Measurements from ENCODE around the gene IPO11. TPM values are rescaled to one million over a fixed set of nuclear protein-coding genes. Genes with fewer than 3 reads are reported as not detected.

The IPO11 gene
- total and polyA plus RNA-seq, 2 of the 4 experiments (the other 2 are of a cell fraction): 12.6 to 40.0 TPM

DNA sequence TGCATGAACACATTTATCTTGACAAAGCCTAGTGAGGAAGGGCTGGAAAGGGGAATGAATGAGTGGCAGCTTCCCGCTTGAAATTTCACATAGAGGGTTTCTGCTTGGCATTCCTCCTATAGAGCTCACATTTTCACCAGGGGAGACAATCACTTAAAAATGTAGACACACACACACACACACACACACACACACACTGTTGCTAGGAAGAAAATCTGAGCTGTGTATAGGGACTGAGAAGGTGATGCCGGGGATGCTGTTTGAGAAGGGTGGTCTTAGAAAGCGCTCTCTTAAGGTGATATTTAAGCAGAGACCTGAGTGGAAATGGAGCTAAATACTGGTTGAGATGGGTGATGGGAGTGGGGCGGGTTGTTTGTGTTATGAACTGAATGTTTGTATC, 236.5 kb downstream of the IPO11 start:
- H4K8ac ChIP-seq (ENCODE audit: low read depth in 2 of 2, low read length in 2 of 2): no peak overlapping the region
- ChIA-PET CTCF (no interaction called here), POLR2A (ENCODE audit: unreplicated experiment) (no interaction called here)
- H3K4ac ChIP-seq (ENCODE audit: low read depth, low read length): no peak overlapping the region
- H3K56ac ChIP-seq (ENCODE audit: extremely low read depth, insufficient read depth, low read length): no peak overlapping the region
- no peak for ATAC-seq (ENCODE audit: low read depth)
- no peak overlapping the region for H2BK15ac ChIP-seq (ENCODE audit: low read depth, low read length)
- H3K4me1 ChIP-seq (ENCODE audit: control insufficient read depth, insufficient read depth, low read length): no peaks in the 10 kb centered on the region
- no peak overlapping the region for H3K9ac ChIP-seq (ENCODE audit: low read depth, low read length)
- H3K4me2 ChIP-seq (ENCODE audit: low read depth, low read length): no peak overlapping the region
- dilution Hi-C loops (cut with HindIII; ENCODE audit: low sequenced_read_pairs, unreplicated experiment) (no loop called here), in situ Hi-C loops (cut with MboI; ENCODE audit: low sequenced_read_pairs) (no loop called here), intact Hi-C loops (cut with micrococcal nuclease) (no loop called here)
- H2BK120ac ChIP-seq (ENCODE audit: low read depth, low read length): no peak overlapping the region
- H2AFZ ChIP-seq (replicated peaks; ENCODE audit: low read length, poor library complexity): no peak overlapping the region
- BruUV-seq (replicated peaks): no TSS peak
- no peaks in the 10 kb centered on the region for H3K36me3 ChIP-seq (ENCODE audit: control insufficient read depth, insufficient read depth, low read length)
- no peak overlapping the region for H3K18ac ChIP-seq (ENCODE audit: low read depth, low read length)
- no peak overlapping the region for H3K4me3 ChIP-seq (ENCODE audit: insufficient read depth, low read depth, low read length)
- no peak overlapping the region for H2AK9ac ChIP-seq (replicated peaks; ENCODE audit: low read depth, low read length, poor library complexity)
- H2BK20ac ChIP-seq (ENCODE audit: low read depth, low read length): no peak overlapping the region
- WGBS, 2 experiments (ENCODE audit: extremely low coverage in 2 of 2, insufficient read length in 1 of 2): no CpG with 5 or more reads among the region's 4 CpGs
- H2AK5ac ChIP-seq (ENCODE audit: low read depth, low read length): no peak overlapping the region
- TF ChIP-seq CEBPB (IDR thresholded peaks at IDR 0.05; ENCODE audit: low read depth, low read length): no peak
- H3K27ac ChIP-seq (ENCODE audit: insufficient read depth, low read length): no peak overlapping the region
- H3K9me3 ChIP-seq (ENCODE audit: control insufficient read depth, insufficient read depth, low read length): no peaks in the 10 kb centered on the region
- no peaks in the 10 kb centered on the region for H4K20me1 ChIP-seq (ENCODE audit: insufficient read depth, low read length)
- H3K79me1 ChIP-seq (ENCODE audit: low read depth in 1 of 2, low read length in 2 of 2): no peaks in the 10 kb centered on the region
- no peak for DNase-seq
- H3K9me1 ChIP-seq (ENCODE audit: insufficient read depth, low read length): no peaks in the 10 kb centered on the region; the same call in 1 of the 2 replicates
- no peaks in the 10 kb centered on the region for H3K27me3 ChIP-seq (ENCODE audit: control insufficient read depth, insufficient read depth, low read length)
- H4K91ac ChIP-seq (ENCODE audit: insufficient read depth, low read depth, low read length): no peak overlapping the region
- H4K5ac ChIP-seq (ENCODE audit: low read depth, low read length): no peak overlapping the region
- H2BK5ac ChIP-seq (ENCODE audit: low read depth, low read length, poor library complexity, severe bottlenecking): no peak overlapping the region
- no peak overlapping the region for H3K14ac ChIP-seq (replicated peaks; ENCODE audit: low read depth, low read length)
- no peak overlapping the region for H3K23ac ChIP-seq (ENCODE audit: low read depth, low read length)

Data from IMR-90 (cell line).